Measurements from ENCODE around the gene HSPA5. TPM values are rescaled to one million over a fixed set of nuclear protein-coding genes. Genes with fewer than 3 reads are reported as not detected.

The HSPA5 gene
- total and polyA plus RNA-seq, 11 donors = 89.2 to 1,101 (median 242) TPM

GRCh38 chr9:125258160-125258785 lies 17.1 kb upstream of the HSPA5 start:
- Histone ChIP-seq H3K36me3 (no peaks in the 10 kb centered on the region), H3K4me1 (peaks cover 0 to 45% (median 10%) of the 10 kb centered on the region in 12 donors), H3K27me3 (peaks cover 0 to 4% (median 0%) of the 10 kb centered on the region in 9 donors), H3K4me3 (no peak overlapping the region), H3K27ac (peak overlapping the region in 1 of 12 donors; percentile 97), H3K9me3 (no peaks in the 10 kb centered on the region)
- DNase-seq (no peak), ATAC-seq (no peak)
- TF ChIP-seq POLR2A (IDR thresholded peaks at IDR 0.05) = no peak
- no peak for TF ChIP-seq CTCF (IDR thresholded peaks at IDR 0.05)
- intact Hi-C loops (cut with DNase I) = loop anchor here in 3 of 10 donors (10.0 kb wide), 1 partner anchor 117 kb away; no protein-coding TSS in a partner anchor
- WGBS, 4 donors = 85 to 94% (median 91%) methylated on average over 6 of the region's 6 CpGs

GRCh38 chr9:125255781-125256391 lies 14.7 kb upstream of the HSPA5 start:
- no peak for DNase-seq
- Histone ChIP-seq H3K36me3 (no peaks in the 10 kb centered on the region), H3K27me3 (peaks cover 0 to 4% (median 0%) of the 10 kb centered on the region in 9 donors), H3K27ac (no peak overlapping the region), H3K4me1 (peaks cover 0 to 27% (median 0%) of the 10 kb centered on the region in 12 donors), H3K4me3 (no peak overlapping the region), H3K9me3 (no peaks in the 10 kb centered on the region)
- TF ChIP-seq POLR2A (IDR thresholded peaks at IDR 0.05) = no peak
- TF ChIP-seq CTCF (IDR thresholded peaks at IDR 0.05) = peak in 7 of 12 donors; percentile 14 to 25 (median 23)
- intact Hi-C loops (cut with DNase I) = loop anchor here in 6 of 10 donors (1.0 to 10.0 kb wide), 3 partner anchors 118 to 119 kb away; no protein-coding TSS in a partner anchor
- 18 to 31% (median 25%) methylated on average over 2 of the region's 2 CpGs for WGBS, 4 donors
- ATAC-seq = peak in 1 of 4 donors; percentile 57

GRCh38 chr9:125254231-125254630 lies 13.1 kb upstream of the HSPA5 start:
- DNase-seq (no peak), ATAC-seq (no peak)
- TF ChIP-seq CTCF (IDR thresholded peaks at IDR 0.05) = no peak
- no peak for TF ChIP-seq POLR2A (IDR thresholded peaks at IDR 0.05)
- peaks cover 0 to 11% (median 0%) of the 10 kb centered on the region in 12 donors for H3K4me1 ChIP-seq
- H3K36me3 ChIP-seq = no peaks in the 10 kb centered on the region
- no peak overlapping the region for H3K4me3 ChIP-seq
- intact Hi-C loops (cut with DNase I) = loop anchor here in 3 of 10 donors (10.0 kb wide), 1 partner anchor 121 kb away; no protein-coding TSS in a partner anchor
- H3K27ac ChIP-seq = no peak overlapping the region
- peaks cover 0 to 4% (median 0%) of the 10 kb centered on the region in 9 donors for H3K27me3 ChIP-seq
- no peaks in the 10 kb centered on the region for H3K9me3 ChIP-seq

GRCh38 chr9:125246261-125246667 lies 5.1 kb upstream of the HSPA5 start:
- intact Hi-C loops (cut with DNase I) = loop anchor here in 1 of 10 donors (10.0 kb wide), 1 partner anchor 481 kb away; no protein-coding TSS in a partner anchor
- H3K27ac ChIP-seq = no peak overlapping the region
- no peak overlapping the region for H3K4me3 ChIP-seq
- H3K9me3 ChIP-seq = no peaks in the 10 kb centered on the region
- peaks cover 0 to 8% (median 6%) of the 10 kb centered on the region in 12 donors for H3K4me1 ChIP-seq
- TF ChIP-seq POLR2A (IDR thresholded peaks at IDR 0.05) (no peak), CTCF (IDR thresholded peaks at IDR 0.05) (no peak)
- no peaks in the 10 kb centered on the region for H3K36me3 ChIP-seq
- DNase-seq = no peak
- ATAC-seq = no peak
- WGBS, 4 donors = 78 to 82% (median 81%) methylated on average over 6 of the region's 6 CpGs
- H3K27me3 ChIP-seq = no peaks in the 10 kb centered on the region
